Thyroid gland (tissue), 4 donors: ENCODE data around the gene CTCF. TPM values are rescaled to one million over a fixed set of nuclear protein-coding genes. Genes with fewer than 3 reads are reported as not detected.

ENCODE experiments used
- DNase-seq, 2 donors: peaks; one replicate each; pipeline ENCODE4 v3.0.0-alpha.2; 2019
- H3K27ac ChIP-seq, 3 donors: fragments of 200-600 bp; sonication (generic); 1 replicate in 2 of 3; 2 replicates in 1 of 3; pipeline ENCODE4 v1.5.1; 2016 to 2019; ENCODE audit warnings: mild to moderate bottlenecking in 1 of 3, moderate library complexity in 1 of 3
- H3K27me3 ChIP-seq: fragments of 200-600 bp; sonication (generic); one replicate; pipeline ENCODE4 v1.5.1; 2019
- H3K36me3 ChIP-seq, 2 donors: fragments of 200-600 bp; sonication (generic); one replicate each; pipeline ENCODE4 v1.5.1; 2016 to 2019
- H3K4me1 ChIP-seq, 2 donors: fragments of 200-600 bp; sonication (generic); one replicate each; pipeline ENCODE4 v1.5.1; 2017 to 2019
- H3K4me3 ChIP-seq, 3 donors: fragments of 200-600 bp; sonication (generic); replicated peaks in 1 of 3; 1 replicate in 2 of 3; 2 replicates in 1 of 3; pipeline ENCODE4 v1.5.1; 2016; ENCODE audit warnings: mild to moderate bottlenecking in 1 of 3
- H3K9me3 ChIP-seq: fragments of 200-600 bp; sonication (generic); one replicate; pipeline ENCODE4 v1.5.1; 2017
- CTCF ChIP-seq, 6 experiments: fragments of 200-600 bp in 3 of 6; fragments of 450-650 bp in 3 of 6; sonication (generic) in 3 of 6; IDR thresholded peaks; one replicate each; pipeline ENCODE4 v1.5.1; 2016 to 2019; ENCODE audit warnings: antibody characterized with exemption in 6 of 6, mild to moderate bottlenecking in 2 of 6, inconsistent platforms in 1 of 6, moderate library complexity in 1 of 6
- POLR2A ChIP-seq, 2 donors: fragments of 450-650 bp; IDR thresholded peaks; one replicate each; pipeline ENCODE4 v1.6.1; 2017; ENCODE audit warnings: antibody characterized with exemption in 2 of 2, mild to moderate bottlenecking in 2 of 2, moderate library complexity in 1 of 2
- WGBS, 2 donors: methylation state at CpG; one replicate each; pipeline ENCODE4 v1.1.5; 2017; 5-methylcytosine and 5-hydroxymethylcytosine counted together
- intact Hi-C: fragments of 100-400 bp; cut with DNase I; formaldehyde crosslinking; loops from one replicate; pipeline ENCODE4 v1.15.1; 2023
- total RNA-seq, 4 donors: library from RNA; depleted of rRNA; stranded (reverse); fragments of >200 nt; gene quantifications; one replicate each; pipeline ENCODE4 v1.2.3, GENCODE V29; 2016

CTCF gene
- total RNA-seq, 4 donors from 2014 or later, result 37.2 to 52.1 (median 47.2) TPM

- no peak for DNase-seq
- Histone ChIP-seq H3K9me3 (no peaks in the 10 kb centered on the region), H3K27ac (no peak overlapping the region), H3K4me3 (no peak overlapping the region), H3K36me3 (no peaks in the 10 kb centered on the region), H3K4me1 (peaks cover 46 to 57% of the 10 kb centered on the region in 2 donors), H3K27me3 (no peaks in the 10 kb centered on the region)
- intact Hi-C loops, result no loop called here
- TF ChIP-seq POLR2A (IDR thresholded peaks at IDR 0.05), result no peak
- no peak for TF ChIP-seq CTCF (IDR thresholded peaks at IDR 0.05)
Measured at GRCh38 chr16:67534431-67534830, 27.9 kb upstream of the CTCF start.

- Histone ChIP-seq H3K4me3 (no peak overlapping the region), H3K36me3 (peaks cover 4 to 7% of the 10 kb centered on the region in 2 donors), H3K27me3 (no peaks in the 10 kb centered on the region), H3K4me1 (peaks cover 38 to 57% of the 10 kb centered on the region in 2 donors), H3K27ac (no peak overlapping the region), H3K9me3 (no peaks in the 10 kb centered on the region)
- WGBS, 2 donors, result 79 to 89% methylated on average over 2 of the region's 2 CpGs
- TF ChIP-seq CTCF (IDR thresholded peaks at IDR 0.05) (no peak), POLR2A (IDR thresholded peaks at IDR 0.05) (no peak)
- intact Hi-C loops, result no loop called here
- DNase-seq, result peak in 1 of 2 donors; percentile 51
Measured at GRCh38 chr16:67535201-67535600, 27.1 kb upstream of the CTCF start.

DNA sequence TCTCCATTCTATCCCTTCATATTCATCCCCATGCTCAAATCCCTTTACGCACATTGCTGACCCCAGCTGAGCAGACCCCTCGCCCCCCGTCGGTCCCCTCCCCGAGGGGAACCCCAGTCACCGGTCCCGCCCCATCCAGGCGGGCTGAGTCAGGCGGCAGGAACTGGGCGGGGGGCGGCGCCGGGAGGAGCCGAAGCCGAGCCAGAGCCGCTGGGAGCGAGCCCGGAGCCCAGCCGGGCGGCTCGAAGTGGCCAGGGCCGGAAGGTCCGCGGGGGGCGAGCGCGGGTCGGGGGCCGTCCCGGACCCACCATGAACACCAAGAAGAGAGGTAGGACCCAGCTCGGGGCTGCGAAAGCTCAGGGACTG is 25.1 kb upstream of the CTCF start:
- TF ChIP-seq CTCF (IDR thresholded peaks at IDR 0.05) (no peak), POLR2A (IDR thresholded peaks at IDR 0.05) (peak in 1 of 2 donors; percentile 70)
- peak; percentile 84 to 85 for DNase-seq
- intact Hi-C loops, result no loop called here
- Histone ChIP-seq H3K9me3 (no peaks in the 10 kb centered on the region), H3K4me1 (peaks cover 27 to 48% of the 10 kb centered on the region in 2 donors), H3K4me3 (peak overlapping the region; percentile 6 to 63 (median 29)), H3K27me3 (no peaks in the 10 kb centered on the region), H3K27ac (peak overlapping the region; percentile 49 to 91 (median 78)), H3K36me3 (peaks cover 17 to 21% of the 10 kb centered on the region in 2 donors)
- WGBS, 2 donors, result 1 to 4% methylated on average over 8 to 10 of the region's 32 CpGs

DNA sequence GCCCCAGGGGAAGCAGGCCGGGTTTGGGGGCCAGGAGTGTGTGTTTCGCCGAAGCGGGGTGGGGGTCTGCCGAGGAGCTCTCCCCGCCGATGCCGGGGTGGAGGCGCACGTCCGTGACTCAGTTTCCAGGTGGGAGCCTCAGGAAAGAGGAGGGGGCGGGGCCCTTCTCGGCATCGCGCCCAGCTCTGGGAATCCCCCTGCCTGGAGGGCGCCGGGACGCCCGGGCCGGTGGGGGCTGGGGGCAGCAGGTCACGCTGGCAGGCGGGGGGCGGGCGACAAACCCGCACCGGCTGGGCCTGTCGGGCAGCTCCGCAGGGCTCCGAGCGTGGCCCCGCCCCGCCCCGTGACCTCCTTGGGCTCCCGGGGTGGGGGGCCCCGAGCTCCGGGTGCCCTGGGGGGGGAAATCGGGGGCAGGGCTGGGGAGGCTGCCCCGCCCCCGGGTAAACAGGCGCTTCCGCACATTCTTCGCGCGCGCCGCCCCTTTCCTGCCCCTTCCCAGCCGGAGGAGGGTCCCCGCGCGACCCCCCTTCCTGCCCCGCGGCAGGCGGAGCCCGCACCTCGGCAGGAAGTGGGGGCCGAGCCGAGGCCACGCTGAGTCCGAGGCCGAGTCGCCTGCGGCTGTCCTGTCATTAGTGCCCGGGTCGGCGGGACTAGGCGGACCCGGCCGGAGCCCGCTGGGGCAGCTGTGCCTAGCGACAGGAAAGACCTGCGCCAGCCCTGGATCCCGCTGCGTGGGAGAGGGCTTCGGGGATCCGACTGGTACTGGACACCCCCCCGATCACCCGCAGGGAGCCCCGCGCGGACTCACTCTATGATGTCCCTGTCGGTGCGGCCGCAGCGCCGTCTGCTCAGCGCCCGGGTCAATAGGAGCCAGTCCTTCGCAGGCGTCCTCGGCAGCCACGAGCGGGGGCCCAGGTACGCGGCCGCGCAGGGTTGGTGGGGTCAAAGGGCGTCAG is 24.4 kb upstream of the CTCF start:
- peak overlapping the region; percentile 49 to 91 (median 78) for H3K27ac ChIP-seq
- H3K36me3 ChIP-seq, result peaks cover 17 to 22% of the 10 kb centered on the region in 2 donors
- peaks cover 27 to 48% of the 10 kb centered on the region in 2 donors for H3K4me1 ChIP-seq
- H3K9me3 ChIP-seq, result no peaks in the 10 kb centered on the region
- no CpG with 5 or more reads among the region's 97 CpGs for WGBS, 2 donors
- intact Hi-C loops, result no loop called here
- no peaks in the 10 kb centered on the region for H3K27me3 ChIP-seq
- DNase-seq, result peak; percentile 65 to 79
- peak overlapping the region; percentile 6 to 63 (median 29) for H3K4me3 ChIP-seq
- TF ChIP-seq POLR2A (IDR thresholded peaks at IDR 0.05) (peak in 1 of 2 donors; percentile 5), CTCF (IDR thresholded peaks at IDR 0.05) (no peak)

DNA sequence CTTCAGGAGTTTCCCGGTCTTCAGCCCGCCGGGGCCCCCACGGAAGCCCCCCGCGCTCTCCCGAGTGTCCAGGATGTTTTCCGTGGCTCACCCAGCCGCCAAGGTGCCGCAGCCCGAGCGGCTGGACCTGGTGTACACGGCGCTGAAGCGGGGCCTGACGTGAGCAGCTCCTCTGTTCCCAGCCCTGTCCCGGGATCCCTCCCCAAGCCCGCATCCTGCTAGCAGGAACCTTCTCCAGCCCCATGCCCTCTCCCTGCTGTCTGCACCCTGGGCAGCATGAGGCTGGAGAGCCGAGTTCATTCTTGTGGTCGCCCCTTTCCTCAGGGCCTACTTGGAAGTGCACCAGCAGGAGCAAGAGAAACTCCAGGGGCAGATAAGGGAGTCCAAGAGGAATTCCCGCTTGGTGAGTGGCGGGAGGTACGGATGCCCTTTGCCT is 23.6 kb upstream of the CTCF start:
- H3K27me3 ChIP-seq, result no peaks in the 10 kb centered on the region
- peak overlapping the region in 1 of 3 donors; percentile 63 for H3K4me3 ChIP-seq
- intact Hi-C loops, result no loop called here
- peak overlapping the region in 2 of 3 donors; percentile 78 to 91 for H3K27ac ChIP-seq
- peaks cover 27 to 47% of the 10 kb centered on the region in 2 donors for H3K4me1 ChIP-seq
- DNase-seq, result no peak
- H3K9me3 ChIP-seq, result no peaks in the 10 kb centered on the region
- peaks cover 17 to 22% of the 10 kb centered on the region in 2 donors for H3K36me3 ChIP-seq
- WGBS, 2 donors, result 68 to 69% methylated on average over 3 to 9 of the region's 23 CpGs
- TF ChIP-seq CTCF (IDR thresholded peaks at IDR 0.05), result no peak
- TF ChIP-seq POLR2A (IDR thresholded peaks at IDR 0.05), result no peak
